Activated CD8-positive, alpha-beta memory T cell treated with anti-CD3 and anti-CD28 coated beads, Interleukin-2, amount 50 U/mL, for 24 hours (primary cell): ENCODE results near the gene CCR7.
"Not testable (repeated sequence)": the region's sequence is repeated elsewhere in the genome, so short reads cannot be mapped to it uniquely, and the experiment has no call there.

Experiments used
- DNase-seq: peaks from one replicate; pipeline ENCODE4 v3.0.0-alpha.2; 2020; ENCODE audit errors: extremely low read depth

Gene CCR7

DNA sequence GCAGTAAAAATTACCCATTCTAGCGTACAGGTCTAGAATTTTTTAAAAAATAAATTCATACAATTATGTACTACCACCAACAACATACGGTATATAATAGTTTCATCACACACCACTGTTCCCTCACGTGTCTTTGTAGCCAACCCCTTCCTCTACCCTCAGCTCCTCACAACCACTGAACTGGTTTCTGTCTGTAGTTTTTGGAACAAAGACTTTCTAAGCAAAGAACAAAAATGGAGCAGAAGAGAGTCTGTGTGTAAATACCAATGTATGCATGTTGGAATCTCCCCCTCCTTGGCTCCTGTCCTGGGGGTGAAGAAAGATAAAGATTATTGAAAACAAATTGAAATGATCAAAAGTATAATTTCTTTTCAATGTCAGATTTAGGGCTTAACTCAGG is 31.9 kb upstream of the CCR7 start:
- DNase-seq = no peak

DNA sequence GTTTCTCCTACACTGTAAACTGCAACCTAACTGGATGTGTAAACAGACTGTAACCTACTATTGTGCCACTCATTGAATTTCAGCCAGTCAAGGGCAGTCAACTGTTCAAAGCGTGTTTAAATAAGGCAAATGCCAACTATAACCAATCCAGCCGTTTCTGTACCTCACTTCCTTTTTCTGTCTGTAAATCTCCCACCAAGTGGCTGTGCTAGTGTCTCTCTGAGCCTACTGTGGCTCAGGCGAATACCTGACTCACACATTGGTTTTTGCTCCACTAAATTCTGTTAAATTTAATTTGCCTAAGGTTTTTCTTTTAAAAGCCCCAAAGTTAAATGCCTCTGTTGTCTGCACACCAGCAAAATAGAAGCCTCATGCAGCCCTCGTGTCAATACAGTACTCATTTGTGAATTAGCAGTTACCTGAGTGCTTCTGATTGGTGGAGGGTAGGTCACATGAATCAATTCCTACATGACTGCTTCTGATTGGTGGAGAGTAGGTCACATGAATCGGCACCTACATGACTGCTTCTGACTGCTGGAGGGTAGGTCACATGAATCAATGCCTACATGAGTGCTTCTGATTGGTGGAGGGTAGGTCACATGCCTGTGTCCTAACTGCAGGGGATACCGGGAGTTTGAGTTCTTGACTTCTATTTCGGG is 31.1 kb upstream of the CCR7 start:
- DNase-seq = no peak

DNA sequence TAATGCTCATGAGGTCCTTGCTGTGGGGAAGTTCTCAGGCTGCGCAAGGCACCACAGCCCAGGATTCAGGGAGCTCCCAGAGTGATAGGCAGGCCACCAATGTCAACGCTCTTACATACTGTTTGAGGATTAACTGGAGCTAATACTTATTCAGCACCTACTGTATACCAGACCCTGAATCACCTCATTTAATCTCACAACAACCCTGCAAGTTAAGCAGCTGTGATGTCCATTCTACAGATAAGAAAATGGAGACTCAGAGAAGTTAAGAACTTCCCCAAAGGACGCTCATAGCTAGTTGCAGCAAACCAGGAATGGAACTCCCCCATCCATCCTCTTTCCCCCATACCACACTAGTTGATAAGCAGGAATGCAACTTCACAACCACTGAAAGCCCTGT is 25.5 kb upstream of the CCR7 start:
- DNase-seq = no peak

DNA sequence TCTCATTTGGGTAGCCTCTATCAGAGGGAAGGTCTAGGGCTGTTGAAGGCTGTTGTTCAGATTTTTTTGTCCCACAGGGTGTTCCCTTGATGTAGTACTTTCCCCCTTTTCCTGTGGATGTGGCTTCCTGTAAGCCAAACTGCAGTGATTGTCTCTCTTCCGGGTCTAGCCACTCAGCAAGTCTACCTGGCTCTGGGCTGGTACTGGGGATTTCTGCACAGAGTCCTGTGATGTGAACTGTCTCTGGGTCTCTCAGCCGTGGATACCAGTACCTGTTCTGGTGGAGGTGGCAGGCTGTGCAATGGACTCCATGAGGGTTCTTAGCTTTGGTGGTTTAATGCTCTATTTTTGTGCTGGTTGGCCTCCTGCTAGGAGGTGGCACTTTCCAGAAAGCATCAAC is 23.3 kb upstream of the CCR7 start:
- DNase-seq = no peak

DNA sequence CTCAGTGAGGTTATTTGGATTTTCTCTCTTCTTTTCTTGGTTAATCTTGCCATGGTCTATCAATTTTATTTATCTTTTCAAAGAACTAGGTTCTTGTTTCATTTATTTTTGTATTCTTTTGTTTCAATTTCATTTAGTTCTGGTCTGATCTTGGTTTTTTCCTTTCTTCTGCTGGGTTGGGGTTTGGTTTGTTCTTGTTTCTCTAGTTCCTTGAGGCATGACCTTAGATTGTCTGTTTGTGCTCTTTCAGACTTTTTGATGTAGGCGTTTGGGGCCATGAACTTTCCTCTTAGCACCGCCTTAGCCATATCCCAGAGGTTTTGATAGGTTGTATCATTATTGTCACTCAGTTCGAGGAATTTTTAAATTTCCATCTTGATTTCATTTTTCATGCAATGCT is 21.0 kb upstream of the CCR7 start:
- DNase-seq = not testable (repeated sequence)

DNA sequence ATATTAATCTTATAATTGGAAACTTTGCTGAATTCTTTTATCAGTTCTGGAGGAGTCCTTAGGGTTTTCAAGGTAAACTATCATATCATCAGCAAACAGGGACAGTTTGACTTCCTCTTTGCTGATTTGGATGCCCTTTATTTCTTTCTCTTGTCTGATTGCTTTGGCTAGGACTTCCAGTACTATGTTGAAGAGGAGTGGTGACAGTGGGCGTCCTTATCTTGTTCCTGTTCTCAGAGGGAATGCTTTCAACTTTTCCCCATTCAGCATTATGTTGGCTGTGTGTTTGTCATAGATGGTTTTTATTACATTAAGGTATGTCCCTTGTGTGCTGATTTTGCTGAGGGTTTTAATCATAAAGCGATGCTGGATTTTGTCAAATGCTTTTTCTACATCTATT is 19.7 kb upstream of the CCR7 start:
- DNase-seq = not testable (repeated sequence)

DNA sequence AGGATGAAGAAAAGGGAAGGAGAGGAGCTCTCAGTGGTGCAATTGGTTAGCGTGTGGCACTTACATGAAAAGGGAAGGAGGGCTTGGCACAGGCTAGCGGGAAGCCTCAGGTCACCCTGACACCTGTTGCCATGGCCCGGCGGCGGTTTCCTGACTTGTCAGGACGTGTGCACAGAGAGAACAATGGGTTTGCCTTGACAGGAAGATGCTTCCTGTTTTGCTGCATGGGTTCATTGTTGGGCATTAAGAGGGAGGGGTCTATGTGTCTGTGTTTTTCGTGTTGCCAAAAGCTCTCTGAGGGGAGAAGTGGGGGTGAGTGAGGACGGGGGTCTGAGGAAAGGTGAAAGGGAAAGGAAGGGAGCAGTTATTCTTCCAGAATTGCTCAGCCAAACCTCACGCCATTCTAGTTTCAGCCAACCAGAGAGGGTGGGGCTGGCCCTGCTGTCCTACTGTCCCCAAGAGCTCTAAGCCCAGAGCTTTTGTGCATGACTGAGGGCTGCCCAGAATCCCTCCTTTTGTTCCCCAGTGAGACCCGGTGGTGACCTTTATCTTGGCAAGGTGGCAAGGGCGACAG is 17.1 kb upstream of the CCR7 start:
- DNase-seq = no peak

DNA sequence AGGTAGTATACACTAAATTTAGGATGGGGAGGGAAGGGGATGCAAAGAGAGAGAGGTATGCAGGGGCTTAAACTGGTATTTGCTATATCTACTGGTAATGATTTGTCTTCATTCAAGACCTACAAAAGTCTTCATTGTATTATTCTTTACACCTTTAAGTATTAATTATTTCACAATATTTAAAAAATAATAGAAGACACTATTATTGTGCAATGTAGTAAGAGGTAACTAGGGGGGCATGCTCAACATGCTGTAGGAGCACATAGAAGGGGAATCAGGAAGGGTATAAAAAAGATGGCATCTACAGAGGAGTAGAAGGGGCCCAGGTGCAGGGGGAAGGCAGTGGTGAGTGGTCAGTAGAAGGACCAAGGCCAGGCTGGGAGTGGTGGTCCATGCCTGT is 14.9 kb upstream of the CCR7 start:
- DNase-seq = no peak

DNA sequence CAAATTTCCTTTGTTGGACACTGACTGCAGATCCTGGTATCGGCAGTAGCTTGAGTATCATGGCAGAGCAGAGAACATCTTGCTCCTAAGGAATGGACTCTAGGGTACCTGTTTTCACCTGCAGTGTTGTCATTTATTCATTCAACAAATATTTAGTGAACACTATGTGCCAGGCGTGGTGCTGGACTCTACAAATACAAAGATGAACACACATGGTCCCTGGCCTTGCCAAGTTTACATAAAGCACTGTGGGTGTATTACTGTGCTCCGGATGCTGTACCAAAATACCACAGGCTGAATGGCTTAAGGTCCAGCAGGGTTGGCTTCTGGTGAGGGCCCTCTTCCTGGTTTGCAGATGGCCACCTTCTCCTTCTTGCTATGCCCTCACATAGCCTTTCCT is 14.2 kb upstream of the CCR7 start:
- DNase-seq = no peak

DNA sequence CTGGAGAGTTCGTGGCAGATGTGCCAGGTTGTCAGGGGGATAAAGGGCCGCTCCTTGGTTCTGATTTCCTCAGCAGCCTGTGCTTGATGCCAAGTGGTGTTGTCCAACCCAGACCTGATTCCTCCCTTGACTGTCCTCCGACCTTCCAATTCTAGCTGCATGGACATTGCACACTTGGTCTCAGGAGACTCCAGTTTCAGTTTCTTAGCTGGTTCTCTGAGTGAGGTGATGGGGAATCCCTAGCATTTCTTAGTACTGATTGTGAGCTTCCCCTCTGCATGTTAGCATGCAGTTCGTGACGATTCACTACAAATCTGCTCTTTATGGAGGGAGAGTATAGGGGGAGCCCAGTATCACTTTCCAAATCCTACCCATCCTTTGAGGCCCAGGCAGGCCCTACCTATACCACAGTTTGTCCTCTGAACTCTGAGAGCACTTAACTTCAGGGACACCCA is 12.4 kb upstream of the CCR7 start:
- no peak for DNase-seq

DNA sequence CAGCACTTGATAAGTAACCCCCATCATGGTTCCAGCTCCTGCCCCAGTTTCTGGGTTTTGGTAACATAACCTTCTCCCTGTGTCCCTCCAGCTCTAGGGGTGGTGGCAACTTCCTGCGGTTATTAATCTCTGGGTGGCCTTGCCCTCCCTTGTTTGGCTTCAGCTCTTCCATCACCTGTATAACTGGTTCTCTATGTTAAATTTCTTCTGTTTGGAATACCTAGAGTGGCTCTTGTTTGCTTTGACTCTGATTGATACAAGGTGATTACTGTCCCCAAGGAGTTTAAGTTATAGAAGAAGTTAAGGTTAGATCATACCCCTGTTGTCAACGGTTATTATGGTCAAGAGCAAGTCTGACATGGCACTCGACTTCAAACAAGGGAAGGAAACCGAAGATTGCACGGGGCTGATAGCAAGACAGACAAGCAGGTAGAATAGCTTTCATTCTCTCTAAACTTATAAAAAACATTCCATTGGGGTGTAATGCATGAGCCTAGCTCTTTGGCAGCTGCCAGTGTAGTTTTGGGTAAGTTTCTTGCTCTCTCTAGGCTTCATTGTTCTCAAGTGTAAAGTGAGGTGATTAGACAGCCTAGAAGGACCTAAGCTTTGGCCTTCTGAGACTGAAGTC is 11.0 kb upstream of the CCR7 start:
- DNase-seq = no peak

DNA sequence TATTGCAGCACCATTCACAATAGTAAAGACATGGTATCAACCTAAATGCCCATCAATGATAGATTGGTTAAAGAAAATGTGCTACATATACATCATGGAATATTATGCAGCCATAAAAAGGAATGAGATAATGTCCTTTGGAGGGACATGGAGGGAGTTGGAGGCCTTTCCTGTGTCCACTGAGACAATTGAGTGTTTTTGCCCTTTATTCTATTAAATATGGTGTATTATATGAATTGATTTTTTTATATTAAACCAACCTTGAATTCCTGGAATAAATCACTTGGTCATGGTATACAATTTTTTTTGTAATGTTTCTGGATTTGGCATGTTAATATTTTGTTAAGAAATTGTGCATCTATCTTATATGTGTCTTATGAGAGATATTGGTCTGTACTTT is 9.0 kb upstream of the CCR7 start:
- DNase-seq = no peak

DNA sequence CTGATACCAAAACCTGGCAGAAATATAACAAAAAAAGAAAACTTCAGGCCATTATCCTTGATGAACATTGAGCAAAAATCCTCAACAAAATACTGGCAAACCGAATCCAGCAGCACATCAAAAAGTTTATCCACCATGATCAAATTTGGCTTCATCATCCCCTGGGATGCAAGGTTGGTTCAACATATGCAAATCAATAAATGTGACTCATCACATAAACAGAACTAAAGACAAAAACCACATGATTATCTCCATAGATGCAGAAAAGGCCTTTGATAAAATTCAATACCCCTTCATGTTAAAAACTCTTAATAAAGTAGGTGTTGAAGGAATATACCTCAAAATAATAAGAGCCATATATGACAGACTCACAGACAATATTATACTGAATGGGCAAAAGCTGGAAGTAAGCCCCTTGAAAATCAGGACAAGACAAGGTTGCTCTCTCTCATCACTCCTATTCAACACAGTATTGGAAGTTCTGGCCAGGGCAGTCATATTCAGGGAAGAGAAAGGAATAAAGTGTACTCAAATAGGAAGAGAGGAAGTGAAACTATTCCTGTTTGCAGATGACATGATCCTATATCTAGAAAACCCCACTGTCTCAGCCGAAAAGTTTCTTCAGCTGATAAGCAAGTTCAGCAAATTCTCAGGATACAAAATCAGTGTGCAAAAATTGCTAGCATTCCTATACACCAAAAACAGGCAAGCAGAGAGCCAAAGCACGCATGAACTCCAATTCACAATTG is 7.1 kb upstream of the CCR7 start:
- DNase-seq = not testable (repeated sequence)

DNA sequence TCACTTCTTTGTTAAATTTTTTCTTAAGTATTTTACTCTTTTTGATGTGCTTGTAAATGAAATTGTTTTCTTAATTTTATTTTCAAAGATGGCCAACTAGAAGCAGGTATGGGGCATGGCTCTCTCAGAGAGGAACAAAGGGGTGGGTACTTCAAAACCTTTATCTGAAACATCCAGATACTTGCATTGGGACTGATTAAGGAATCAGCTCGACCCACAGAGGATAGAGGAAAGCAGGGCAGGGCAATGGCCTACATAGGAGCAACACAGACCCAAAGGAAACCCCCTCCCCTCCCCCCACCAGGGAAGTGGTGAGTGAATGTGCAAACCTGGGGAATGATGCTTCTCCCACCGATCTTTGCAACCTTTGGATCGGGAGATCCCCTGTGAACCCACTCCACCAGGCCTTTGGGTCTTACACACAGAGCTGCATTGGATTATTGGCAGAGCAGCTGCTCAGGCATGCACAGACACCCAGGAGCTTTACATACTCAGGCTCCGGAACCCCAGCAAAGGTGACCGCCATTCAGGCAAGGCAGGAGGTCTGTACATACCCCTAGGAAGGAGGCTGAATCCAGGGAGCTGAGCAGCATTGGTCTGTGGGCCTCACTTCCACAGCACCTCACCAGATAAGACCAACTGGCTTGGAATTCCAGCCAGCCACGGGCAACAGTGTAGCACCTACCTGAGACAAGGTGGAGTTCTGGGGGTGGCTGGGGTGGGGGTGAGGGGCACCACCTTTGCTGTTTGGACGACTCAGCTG is 3.0 kb upstream of the CCR7 start:
- no peak for DNase-seq

DNA sequence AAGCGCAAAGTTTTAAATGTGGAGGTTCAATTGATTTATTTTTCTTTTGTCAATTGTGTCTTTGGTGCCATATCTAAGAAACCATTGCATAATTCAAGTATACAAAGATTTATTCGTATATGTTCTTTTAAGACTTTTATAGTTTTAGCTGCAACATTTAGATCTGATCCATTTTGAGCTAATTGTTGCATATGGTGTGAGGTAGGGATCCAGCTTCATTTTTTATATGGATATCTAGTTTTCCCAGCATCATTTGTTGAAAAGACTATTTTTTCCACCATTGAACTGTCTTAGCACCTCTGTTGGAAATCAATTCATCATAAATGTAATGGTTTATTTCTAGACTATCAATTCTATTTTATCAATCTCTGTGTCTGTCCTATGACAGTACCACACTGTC is 2.1 kb upstream of the CCR7 start:
- no peak for DNase-seq

DNA sequence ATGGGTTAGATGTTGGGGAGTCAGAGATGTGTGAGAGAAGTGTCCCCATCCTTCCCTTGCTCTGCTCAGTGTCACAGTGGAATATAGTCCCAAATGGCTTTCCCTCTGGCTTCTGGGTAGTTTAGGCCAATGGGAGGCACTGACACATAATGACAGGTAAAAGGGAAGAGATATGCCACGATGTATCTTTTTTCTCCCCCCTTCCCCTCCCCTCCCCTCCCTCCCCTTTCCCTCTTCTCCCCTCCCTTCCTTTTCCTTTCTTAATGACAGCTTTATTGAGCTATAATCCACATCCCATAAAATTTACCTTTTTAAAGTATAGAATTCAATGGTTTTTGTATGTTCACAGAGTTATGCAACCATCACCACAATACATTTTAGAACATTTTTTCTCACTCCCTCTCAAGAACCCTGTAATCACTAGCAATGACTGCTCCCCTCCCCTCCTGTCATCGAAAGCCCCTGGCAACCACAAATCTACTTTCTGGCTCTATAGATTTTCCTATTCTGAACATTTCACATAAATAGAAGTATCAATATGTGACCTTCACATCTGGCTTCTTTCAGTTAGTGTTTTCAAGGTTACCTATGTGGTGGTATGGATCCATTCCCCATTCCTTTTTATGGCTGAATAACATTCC is 617 bp upstream of the CCR7 start:
- DNase-seq = no peak

DNA sequence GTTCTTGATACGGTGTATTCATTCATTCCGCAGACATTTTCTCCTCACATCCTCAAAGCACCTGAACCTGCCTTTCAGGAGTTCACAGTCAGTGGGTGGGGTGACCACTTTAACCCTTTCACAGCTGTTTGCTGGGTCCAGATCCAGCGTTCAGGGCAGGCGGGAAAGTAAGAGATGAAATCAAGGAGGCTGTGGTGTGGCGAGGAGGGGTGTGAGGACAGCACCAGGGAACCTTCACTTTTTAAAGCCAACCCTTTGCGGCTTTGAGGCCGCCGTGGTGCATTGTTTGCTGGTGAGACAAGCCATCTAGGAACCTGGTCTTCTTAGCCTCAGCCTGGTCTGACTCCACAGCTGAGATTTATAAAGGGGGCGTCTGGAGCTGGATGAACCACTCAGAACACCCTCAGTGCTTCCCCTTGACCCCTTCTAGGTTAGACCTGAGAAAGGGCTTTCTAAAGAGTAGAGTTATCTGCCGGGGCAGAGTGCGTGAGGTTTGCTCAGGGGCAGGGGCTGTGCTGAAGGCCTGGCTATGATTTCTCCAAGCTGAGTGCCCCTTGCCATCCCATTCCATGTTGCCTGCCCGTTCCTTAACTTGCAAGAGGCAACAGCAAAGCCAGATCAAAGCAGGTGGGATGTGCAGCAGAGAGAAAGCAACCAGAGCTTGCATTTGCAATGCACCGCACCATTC is 933 bp downstream of the CCR7 start:
- DNase-seq = no peak

DNA sequence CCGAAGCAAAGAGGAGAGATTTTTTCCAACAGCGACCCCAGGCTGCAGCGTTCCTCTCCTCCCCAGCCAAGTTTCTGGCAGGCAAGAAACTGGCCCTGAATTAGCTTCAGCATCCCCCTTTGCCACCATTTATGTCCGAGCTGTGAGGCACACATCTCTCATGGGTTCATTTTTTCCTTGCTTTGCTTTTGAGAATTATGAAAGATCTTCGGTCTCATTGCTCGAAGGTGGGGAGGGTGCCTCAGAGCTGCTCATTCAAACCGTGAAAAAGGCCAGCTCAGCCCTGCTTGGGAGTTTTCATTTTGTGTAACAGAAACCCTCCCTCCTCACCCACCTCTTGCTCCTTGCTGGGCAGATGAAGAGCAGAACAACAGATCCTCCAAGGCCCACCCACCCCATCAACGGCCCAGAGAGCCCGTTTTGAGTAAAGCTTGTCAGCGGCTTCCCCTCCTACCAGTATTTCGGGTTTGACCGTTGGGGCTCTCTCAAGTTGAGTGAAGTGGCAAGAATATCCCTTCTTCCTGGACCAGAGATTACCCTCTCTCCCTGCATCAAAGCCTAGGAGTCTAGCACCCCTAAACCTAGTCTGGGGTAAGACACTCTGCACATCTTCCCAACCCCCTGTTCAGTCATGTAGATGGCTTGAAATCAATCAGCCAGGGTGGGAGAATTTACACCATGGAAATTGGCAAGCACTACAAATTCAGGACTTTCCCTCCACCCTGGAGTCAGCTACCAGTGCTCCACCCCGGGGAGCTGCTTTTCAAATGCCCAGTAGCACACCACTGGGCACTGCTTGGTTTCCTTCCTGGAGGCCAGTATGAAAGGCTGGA is 1.8 kb downstream of the CCR7 start:
- peak; percentile 57 for DNase-seq

DNA sequence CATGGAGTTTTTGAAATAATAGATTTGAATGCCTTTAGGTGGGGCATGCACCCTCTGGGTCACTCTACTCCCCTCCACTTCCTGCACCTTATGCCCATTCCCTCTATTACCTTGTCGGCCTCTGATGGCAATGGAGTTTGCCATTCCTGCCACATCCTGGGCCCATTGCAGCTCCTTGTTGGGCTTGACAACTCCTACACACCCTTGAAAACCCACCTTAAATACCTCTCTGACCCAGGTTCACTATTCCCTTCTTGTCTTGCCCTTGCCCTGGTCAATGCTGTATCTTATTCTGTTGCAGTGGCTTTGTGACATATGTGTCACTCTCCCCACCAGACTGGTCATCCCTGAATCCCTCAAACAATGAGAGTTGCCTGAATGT is 2.4 kb downstream of the CCR7 start:
- no peak for DNase-seq
